NCI-H1436 treated with DMSO at 0.1 percent for 48 hours (cell line): ENCODE measurements around the gene PKP4.
"Not testable (repeated sequence)": the region's sequence is repeated elsewhere in the genome, so short reads cannot be mapped to it uniquely, and the experiment has no call there.

ENCODE experiments used
- DNase-seq: peaks from one replicate; lab custom pipeline; 2025; lab: John Stamatoyannopoulos, UW

The PKP4 gene

GRCh38 chr2:158687315-158687714, 230.6 kb downstream of the PKP4 start:
- no peak for DNase-seq

- DNase-seq: no peak
Observed at GRCh38 chr2:158688721-158689120, 232.0 kb downstream of the PKP4 start.

- no peak for DNase-seq
Observed at GRCh38 chr2:158689391-158689790, 232.6 kb downstream of the PKP4 start.

- no peak for DNase-seq
Observed at GRCh38 chr2:158690823-158691222, 234.1 kb downstream of the PKP4 start.

GRCh38 chr2:158691619-158692018, 234.9 kb downstream of the PKP4 start:
- DNase-seq: no peak

- DNase-seq: no peak
Observed at GRCh38 chr2:158692372-158693103, 235.8 kb downstream of the PKP4 start.

GRCh38 chr2:158693476-158693875, 236.7 kb downstream of the PKP4 start:
- DNase-seq: no peak

GRCh38 chr2:158695305-158695704, 238.6 kb downstream of the PKP4 start:
- no peak for DNase-seq

- DNase-seq: not testable (repeated sequence)
Observed at GRCh38 chr2:158695744-158696143, 239.0 kb downstream of the PKP4 start.

- no peak for DNase-seq
Observed at GRCh38 chr2:158699323-158699722, 242.6 kb downstream of the PKP4 start.

- no peak for DNase-seq
Observed at GRCh38 chr2:158701101-158701500, 244.3 kb downstream of the PKP4 start.

GRCh38 chr2:158702740-158703139, 246.0 kb downstream of the PKP4 start:
- no peak for DNase-seq

- not testable (repeated sequence) for DNase-seq
Observed at GRCh38 chr2:158704724-158705465, 248.1 kb downstream of the PKP4 start.

GRCh38 chr2:158712791-158713522, 256.2 kb downstream of the PKP4 start:
- DNase-seq: no peak

- no peak for DNase-seq
Observed at GRCh38 chr2:158713523-158714138, 256.9 kb downstream of the PKP4 start.

GRCh38 chr2:158714420-158714819, 257.7 kb downstream of the PKP4 start:
- DNase-seq: no peak

GRCh38 chr2:158715357-158715756, 258.6 kb downstream of the PKP4 start:
- no peak for DNase-seq

GRCh38 chr2:158716121-158716791, 259.5 kb downstream of the PKP4 start:
- no peak for DNase-seq

- no peak for DNase-seq
Observed at GRCh38 chr2:158716921-158717320, 260.2 kb downstream of the PKP4 start.

GRCh38 chr2:158717366-158718195, 260.8 kb downstream of the PKP4 start:
- no peak for DNase-seq

GRCh38 chr2:158718196-158718585, 261.4 kb downstream of the PKP4 start:
- no peak for DNase-seq
